AG04450 (cell line): ENCODE data around the gene RPS27. TPM values are rescaled to one million over a fixed set of nuclear protein-coding genes. Genes with fewer than 3 reads are reported as not detected.

Experiments
- CTCF ChIA-PET: fragments of 300-600, 350-600 bp; formaldehyde crosslinking; extraction: SDS; loops from one replicate; lab custom pipeline; 2022; ENCODE audit warnings: antibody characterized with exemption, inconsistent platforms; lab: Charles Lee
- POLR2A ChIA-PET: fragments of 350-600 bp; formaldehyde crosslinking; extraction: SDS; loops from one replicate; lab custom pipeline; 2021; ENCODE audit warnings: antibody characterized with exemption, inconsistent platforms; lab: Yijun Ruan, JAX
- DNase-seq: peaks from one replicate; pipeline ENCODE4 v3.0.0-alpha.2; 2011; ENCODE audit warnings: low read depth, low spot score
- H3K27ac ChIP-seq: one replicate; pipeline ENCODE4 v1.5.1; 2012; ENCODE audit warnings: low read depth, low read length, control low read depth
- H3K27me3 ChIP-seq: one replicate; pipeline ENCODE4 v1.6.0; 2012; ENCODE audit warnings: low read length; ENCODE audit not compliant: control insufficient read depth, insufficient read depth
- H3K4me3 ChIP-seq: 2 replicates; pipeline ENCODE4 v1.5.1; 2011; ENCODE audit warnings: mild to moderate bottlenecking, low read depth, low read length, control low read depth
- H3K9me3 ChIP-seq: 2 replicates; pipeline ENCODE4 v1.5.1; 2012; ENCODE audit warnings: low read length; ENCODE audit not compliant: control insufficient read depth, insufficient read depth
- polyA plus RNA-seq: library from polyadenylated mRNA; depleted of rRNA; stranded (reverse); fragments of >200 nt; gene quantifications from 2 replicates; pipeline ENCODE4 v1.2.3, GENCODE V29; 2011
- TF ChIP-seq, protein P1 (sequence below): IDR thresholded peaks from 2 replicates; pipeline ENCODE4 v1.5.1; 2011; ENCODE audit warnings: low read depth, low read length, control low read depth, inconsistent platforms

The RPS27 gene
- polyA plus RNA-seq, 1 experiment = 6,731 TPM

DNA sequence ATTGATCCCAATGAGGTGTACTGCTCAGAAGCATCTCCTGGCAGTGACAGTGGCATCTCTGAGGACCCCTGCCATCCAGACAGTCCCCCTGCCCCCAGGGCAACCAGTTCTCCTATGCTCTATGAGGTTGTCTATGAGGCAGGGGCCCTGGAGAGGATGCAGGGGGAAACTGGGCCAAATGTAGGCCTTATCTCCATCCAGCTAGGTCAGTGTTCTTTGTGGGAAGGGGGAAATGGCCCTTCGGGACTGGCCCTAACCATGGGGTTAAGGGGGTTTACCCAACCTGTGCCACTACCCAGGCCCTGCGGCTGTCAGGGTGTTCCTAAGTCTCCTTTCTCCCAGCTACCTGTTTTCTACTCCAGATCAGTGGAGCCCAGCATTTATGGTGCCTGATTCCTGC, 21.6 kb upstream of the RPS27 start:
- TF ChIP-seq, protein P1, sequence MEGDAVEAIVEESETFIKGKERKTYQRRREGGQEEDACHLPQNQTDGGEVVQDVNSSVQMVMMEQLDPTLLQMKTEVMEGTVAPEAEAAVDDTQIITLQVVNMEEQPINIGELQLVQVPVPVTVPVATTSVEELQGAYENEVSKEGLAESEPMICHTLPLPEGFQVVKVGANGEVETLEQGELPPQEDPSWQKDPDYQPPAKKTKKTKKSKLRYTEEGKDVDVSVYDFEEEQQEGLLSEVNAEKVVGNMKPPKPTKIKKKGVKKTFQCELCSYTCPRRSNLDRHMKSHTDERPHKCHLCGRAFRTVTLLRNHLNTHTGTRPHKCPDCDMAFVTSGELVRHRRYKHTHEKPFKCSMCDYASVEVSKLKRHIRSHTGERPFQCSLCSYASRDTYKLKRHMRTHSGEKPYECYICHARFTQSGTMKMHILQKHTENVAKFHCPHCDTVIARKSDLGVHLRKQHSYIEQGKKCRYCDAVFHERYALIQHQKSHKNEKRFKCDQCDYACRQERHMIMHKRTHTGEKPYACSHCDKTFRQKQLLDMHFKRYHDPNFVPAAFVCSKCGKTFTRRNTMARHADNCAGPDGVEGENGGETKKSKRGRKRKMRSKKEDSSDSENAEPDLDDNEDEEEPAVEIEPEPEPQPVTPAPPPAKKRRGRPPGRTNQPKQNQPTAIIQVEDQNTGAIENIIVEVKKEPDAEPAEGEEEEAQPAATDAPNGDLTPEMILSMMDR = no peak
- ChIA-PET CTCF (interaction anchor here (4.8 kb wide), 1 partner anchor 18 kb away, joined by 31 read pairs; the partner anchor contains the start of gene RAB13), POLR2A (interaction anchor here (3.9 kb wide), 1 partner anchor 9 kb away, joined by 39 read pairs; the partner anchor contains the start of gene JTB)
- no peak overlapping the region for H3K4me3 ChIP-seq
- DNase-seq = no peak
- H3K27me3 ChIP-seq = no peaks in the 10 kb centered on the region
- no peaks in the 10 kb centered on the region for H3K9me3 ChIP-seq
- H3K27ac ChIP-seq = no peak overlapping the region

DNA sequence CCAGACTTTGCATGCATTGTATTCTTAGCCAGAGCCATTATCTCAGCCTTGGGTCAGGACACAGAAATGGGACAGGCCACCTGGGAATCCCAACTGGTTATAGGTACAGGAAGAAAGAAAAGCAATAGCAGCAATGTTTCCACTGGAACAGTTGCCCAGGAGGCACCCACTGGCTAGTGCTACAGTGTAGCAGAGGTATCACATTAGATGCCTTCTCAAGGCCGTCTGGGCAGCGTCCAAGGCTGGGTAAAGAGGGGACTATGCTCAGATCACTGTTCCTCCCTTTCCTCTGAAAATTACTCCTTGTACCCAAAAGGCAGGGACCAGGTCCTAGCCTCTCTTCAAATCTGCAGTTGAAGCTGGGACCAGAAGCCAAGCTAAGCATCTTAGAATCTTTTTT, 20.2 kb upstream of the RPS27 start:
- CTCF ChIA-PET = no interaction called here

DNA sequence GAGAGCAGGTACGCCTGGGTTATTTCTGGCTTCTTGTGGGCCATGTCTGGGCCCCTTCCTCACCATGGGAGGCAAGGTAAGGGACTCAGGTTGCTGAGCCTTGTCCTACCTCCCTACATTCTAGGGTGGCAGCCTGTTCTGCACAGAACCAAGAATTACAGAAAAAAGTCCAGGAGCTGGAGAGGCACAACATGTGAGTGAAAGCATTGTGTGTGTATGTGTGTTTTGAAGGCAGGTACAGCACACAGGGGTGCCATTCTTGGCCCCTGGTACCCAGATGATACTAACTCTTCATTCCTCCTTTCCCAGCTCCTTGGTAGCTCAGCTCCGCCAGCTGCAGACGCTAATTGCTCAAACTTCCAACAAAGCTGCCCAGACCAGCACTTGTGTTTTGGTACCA, 17.5 kb upstream of the RPS27 start:
- TF ChIP-seq, protein P1 = no peak
- H3K4me3 ChIP-seq = no peak overlapping the region
- H3K27me3 ChIP-seq = no peaks in the 10 kb centered on the region
- CTCF ChIA-PET = interaction anchor here (1.5 kb wide), 1 partner anchor 14 kb away, joined by 4 read pairs; no protein-coding TSS in a partner anchor
- no peaks in the 10 kb centered on the region; the same call in 1 of the 2 replicates for H3K9me3 ChIP-seq
- no peak overlapping the region for H3K27ac ChIP-seq
- no peak for DNase-seq
- POLR2A ChIA-PET = no interaction called here

More for the DNA sequence above, 20.2 kb upstream of the RPS27 start:
- Histone ChIP-seq H3K4me3 (no peak overlapping the region), H3K9me3 (no peaks in the 10 kb centered on the region), H3K27ac (no peak overlapping the region), H3K27me3 (no peaks in the 10 kb centered on the region)
- TF ChIP-seq, protein P1 = no peak
- POLR2A ChIA-PET = no interaction called here
- no peak for DNase-seq

DNA sequence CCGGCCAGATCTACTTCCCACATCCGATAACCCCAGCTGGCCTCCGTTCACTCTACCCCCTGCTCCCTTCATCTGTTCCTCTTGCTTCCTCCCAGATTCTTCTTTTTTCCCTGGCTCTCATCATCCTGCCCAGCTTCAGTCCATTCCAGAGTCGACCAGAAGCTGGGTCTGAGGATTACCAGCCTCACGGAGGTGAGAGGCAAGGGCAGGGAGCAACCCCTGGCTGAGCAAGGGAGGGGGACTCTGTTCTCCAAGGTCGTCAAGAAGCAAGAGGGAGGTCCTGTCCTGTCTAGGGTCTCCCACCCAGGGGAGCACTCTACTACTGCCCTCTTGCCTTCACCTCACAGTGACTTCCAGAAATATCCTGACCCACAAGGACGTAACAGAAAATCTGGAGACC, 17.0 kb upstream of the RPS27 start:
- H3K27me3 ChIP-seq = no peaks in the 10 kb centered on the region
- ChIA-PET POLR2A (no interaction called here), CTCF (interaction anchor here (1.3 kb wide), 1 partner anchor 27 kb away, joined by 3 read pairs; the partner anchor contains the start of gene DENND4B)
- H3K4me3 ChIP-seq = no peak overlapping the region
- H3K27ac ChIP-seq = no peak overlapping the region
- TF ChIP-seq, protein P1 = no peak
- DNase-seq = no peak
- H3K9me3 ChIP-seq = no peaks in the 10 kb centered on the region; the same call in 1 of the 2 replicates

DNA sequence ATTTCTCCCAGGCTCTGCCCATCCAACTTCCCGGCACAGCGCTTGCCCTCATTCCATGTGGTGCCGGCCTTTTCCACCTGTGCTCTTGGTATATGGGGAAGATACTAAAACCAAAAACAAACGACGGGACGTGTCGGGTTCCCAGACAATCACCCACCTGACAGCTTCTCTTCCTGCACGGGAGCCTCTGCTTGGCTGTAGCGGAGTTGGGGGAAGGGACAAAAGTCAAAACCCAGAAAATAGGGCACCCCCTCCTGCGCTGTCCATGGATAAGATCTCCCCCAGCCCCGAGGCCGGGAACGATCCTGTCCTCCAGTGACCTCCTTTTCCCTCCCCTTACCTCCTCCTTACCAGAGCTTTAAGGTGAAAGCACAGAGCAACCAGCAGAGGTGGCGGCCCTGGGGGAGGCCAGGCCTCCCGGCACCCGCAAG, 13.7 kb upstream of the RPS27 start:
- Histone ChIP-seq H3K4me3 (peak overlapping the region; percentile 94), H3K27ac (peak overlapping the region; percentile 70), H3K27me3 (no peaks in the 10 kb centered on the region), H3K9me3 (no peaks in the 10 kb centered on the region; the same call in 1 of the 2 replicates)
- DNase-seq = no peak
- ChIA-PET POLR2A (interaction anchor here (1.1 to 3.9 kb wide), 8 partner anchors 9 to 244 kb away, joined by 4 to 39 read pairs (median 7); partner anchors contain the start of genes CREB3L4, DENND4B, RAB13 and RPS27), CTCF (interaction anchor here (0.6 to 3.5 kb wide), 3 partner anchors 10 to 179 kb away, joined by 3 to 31 read pairs (median 18); partner anchors contain the start of genes CREB3L4 and RAB13)
- TF ChIP-seq, protein P1 = no peak
